ENCODE data around the gene STK10.

STK10 gene

GRCh38 chr5:172004824-172005237 is 183.2 kb downstream of the STK10 start:
- peak; percentile 27 for DNase-seq

DNA sequence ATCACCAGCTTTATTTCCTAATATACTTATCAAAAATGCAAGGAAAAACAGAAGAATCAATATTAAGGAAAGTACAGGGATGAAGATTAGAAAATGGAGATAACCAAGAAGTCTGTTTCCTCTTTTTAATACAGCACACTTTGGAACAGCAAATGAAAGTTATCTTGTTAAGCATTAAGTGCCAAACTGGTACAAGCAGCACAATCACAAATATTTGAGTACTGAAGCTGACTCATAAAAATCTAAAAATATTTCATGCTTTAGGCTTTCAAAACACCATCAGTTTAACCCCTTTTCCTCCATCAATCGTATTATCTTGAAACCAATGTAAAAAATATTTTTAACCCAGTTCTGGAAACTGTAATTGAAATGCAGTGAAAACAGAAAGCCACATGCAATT is 184.3 kb downstream of the STK10 start:
- DNase-seq = no peak

- DNase-seq = no peak
Measured at GRCh38 chr5:172002840-172003512, 185.0 kb downstream of the STK10 start.

GRCh38 chr5:172002310-172002709 is 185.7 kb downstream of the STK10 start:
- no peak for DNase-seq

DNA sequence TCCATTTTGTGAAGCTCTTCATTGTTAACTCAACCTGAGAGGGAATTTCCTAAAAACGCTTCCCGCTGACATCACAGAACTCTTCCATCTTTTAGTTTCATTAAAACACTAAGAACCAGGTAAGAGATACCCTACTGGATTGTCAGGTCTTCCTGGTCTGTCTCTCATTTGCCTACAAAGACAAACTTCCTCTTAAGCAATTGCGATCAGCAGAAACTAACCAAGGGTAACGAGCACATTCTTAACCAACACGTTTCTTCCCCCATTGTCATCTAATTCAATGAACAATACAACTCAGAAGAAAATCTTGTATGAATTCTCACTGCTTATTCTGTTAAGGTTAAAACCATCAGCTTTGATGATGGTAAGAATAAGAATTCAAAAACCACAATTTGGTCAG is 188.1 kb downstream of the STK10 start:
- DNase-seq = no peak

GRCh38 chr5:171999100-171999499 is 188.9 kb downstream of the STK10 start:
- no peak for DNase-seq

DNA sequence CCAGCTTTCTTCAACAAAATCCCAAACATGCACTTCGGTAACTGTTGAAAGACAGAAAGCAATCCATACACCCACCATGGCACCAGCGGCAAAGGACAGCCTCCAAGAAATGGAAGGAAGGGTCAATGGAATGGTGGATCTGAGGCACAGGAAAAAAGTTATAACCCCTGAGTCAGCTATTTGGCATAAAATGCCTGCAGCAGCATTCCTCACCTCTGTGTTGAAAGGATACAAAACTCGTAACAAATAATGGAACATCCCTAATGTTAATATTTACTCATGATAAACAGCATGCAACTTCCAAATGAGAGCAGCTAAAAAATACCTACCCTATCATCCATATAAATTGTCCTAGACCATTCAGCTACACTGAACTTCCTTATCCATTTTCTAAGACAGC is 191.0 kb downstream of the STK10 start:
- DNase-seq = no peak

GRCh38 chr5:171992813-171993212 is 195.2 kb downstream of the STK10 start:
- DNase-seq = no peak

GRCh38 chr5:171992305-171992704 is 195.7 kb downstream of the STK10 start:
- DNase-seq = no peak

Data from stimulated activated CD4-positive, alpha-beta T cell treated with anti-CD3 and anti-CD28 coated beads, Interleukin-1b, Interleukin-23, amount 100 ng/mL, for 48 hours (primary cell).